HFFc6 (cell line): ENCODE results near the gene ARHGAP15. TPM values are rescaled to one million over a fixed set of nuclear protein-coding genes. Genes with fewer than 3 reads are reported as not detected.

Experiments
- DNase-seq: peaks from one replicate; pipeline ENCODE4 v3.0.0-alpha.2; 2018
- H3K27ac Mint-ChIP-seq: 2 replicates; pipeline ENCODE4 v1.8.0; 2020; ENCODE audit warnings: mild to moderate bottlenecking, mixed read lengths
- H3K27me3 Mint-ChIP-seq: 2 replicates; pipeline ENCODE4 v1.8.0; 2021; ENCODE audit warnings: mild to moderate bottlenecking, moderate library complexity, mixed read lengths; ENCODE audit not compliant: insufficient read depth
- H3K36me3 Mint-ChIP-seq: 2 replicates; pipeline ENCODE4 v1.8.0; 2021; ENCODE audit warnings: low read depth, mixed read lengths
- H3K4me1 Mint-ChIP-seq: 2 replicates; pipeline ENCODE4 v1.8.0; 2020; ENCODE audit warnings: low read depth, mixed read lengths
- H3K4me3 Mint-ChIP-seq: 2 replicates; pipeline ENCODE4 v1.8.0; 2020; ENCODE audit warnings: mild to moderate bottlenecking, moderate library complexity, mixed read lengths
- H3K9me3 Mint-ChIP-seq: 2 replicates; pipeline ENCODE4 v1.8.0; 2020; ENCODE audit warnings: mild to moderate bottlenecking, mixed read lengths
- CTCF ChIP-seq: fragments of 200-600 bp; sonication (generic); IDR thresholded peaks from 2 replicates; pipeline ENCODE4 v1.5.0; 2021; ENCODE audit warnings: antibody characterized with exemption, mild to moderate bottlenecking
- total RNA-seq, 6 experiments: library from RNA; stranded (reverse); fragmentation: NEBNext Ultra II Directional; extraction: Animal tissue kit (Norgen Biotek cat#: 25700); gene quantifications; 2 replicates in 1 of 6; 3 replicates in 5 of 6; pipeline ENCODE4 v1.2.3, GENCODE V29; 2021

The ARHGAP15 gene
- total RNA-seq, 6 experiments from 2014 or later: not detected

GRCh38 chr2:143635936-143636335, 506.7 kb downstream of the ARHGAP15 start:
- Mint-ChIP-seq H3K36me3 (peaks cover 3% of the 10 kb centered on the region; the same call in 1 of the 2 replicates), H3K27ac (no peak overlapping the region), H3K27me3 (no peaks in the 10 kb centered on the region; the same call in 1 of the 2 replicates), H3K4me3 (no peak overlapping the region), H3K9me3 (peaks cover 9% of the 10 kb centered on the region), H3K4me1 (no peaks in the 10 kb centered on the region; the same call in 1 of the 2 replicates)
- no peak for DNase-seq
- no peak for TF ChIP-seq CTCF

GRCh38 chr2:143640826-143641225, 511.6 kb downstream of the ARHGAP15 start:
- peaks cover 9% of the 10 kb centered on the region for H3K9me3 Mint-ChIP-seq
- no peak overlapping the region for H3K27ac Mint-ChIP-seq
- TF ChIP-seq CTCF: no peak
- H3K36me3 Mint-ChIP-seq: peaks cover 3% of the 10 kb centered on the region; the same call in 1 of the 2 replicates
- H3K4me3 Mint-ChIP-seq: no peak overlapping the region
- no peak for DNase-seq
- peaks cover 1% of the 10 kb centered on the region for H3K27me3 Mint-ChIP-seq
- no peaks in the 10 kb centered on the region for H3K4me1 Mint-ChIP-seq

GRCh38 chr2:143645921-143646645, 516.9 kb downstream of the ARHGAP15 start:
- H3K36me3 Mint-ChIP-seq: no peaks in the 10 kb centered on the region
- no peak overlapping the region for H3K27ac Mint-ChIP-seq
- no peak overlapping the region for H3K4me3 Mint-ChIP-seq
- no peak for DNase-seq
- TF ChIP-seq CTCF: no peak
- H3K4me1 Mint-ChIP-seq: no peaks in the 10 kb centered on the region
- H3K9me3 Mint-ChIP-seq: no peaks in the 10 kb centered on the region
- H3K27me3 Mint-ChIP-seq: peaks cover 1% of the 10 kb centered on the region; the same call in 1 of the 2 replicates

- H3K9me3 Mint-ChIP-seq: peaks cover 6% of the 10 kb centered on the region
- no peaks in the 10 kb centered on the region for H3K27me3 Mint-ChIP-seq
- TF ChIP-seq CTCF: no peak
- H3K36me3 Mint-ChIP-seq: no peaks in the 10 kb centered on the region
- H3K4me1 Mint-ChIP-seq: no peaks in the 10 kb centered on the region
- no peak overlapping the region for H3K4me3 Mint-ChIP-seq
- no peak overlapping the region for H3K27ac Mint-ChIP-seq
- no peak for DNase-seq
Observed at GRCh38 chr2:143649226-143649740, 520.1 kb downstream of the ARHGAP15 start.

GRCh38 chr2:143652692-143653091, 523.5 kb downstream of the ARHGAP15 start:
- no peak for DNase-seq
- TF ChIP-seq CTCF: no peak
- Mint-ChIP-seq H3K4me1 (no peaks in the 10 kb centered on the region), H3K27me3 (no peaks in the 10 kb centered on the region), H3K4me3 (no peak overlapping the region), H3K9me3 (peaks cover 6% of the 10 kb centered on the region), H3K36me3 (no peaks in the 10 kb centered on the region), H3K27ac (no peak overlapping the region)
